Thymus (tissue), 11 donors: ENCODE measurements around the gene GIMAP8. TPM values are rescaled to one million over a fixed set of nuclear protein-coding genes. Genes with fewer than 3 reads are reported as not detected.
A peak's percentile ranks its signal among the peaks of the same experiment; 100 is the strongest.
"Not testable (repeated sequence)": the region's sequence is repeated elsewhere in the genome, so short reads cannot be mapped to it uniquely, and the experiment has no call there.

Experiments used
- DNase-seq, 9 donors: peaks; one replicate each; pipeline ENCODE4 v3.0.0-alpha.2; 2013; ENCODE audit warnings: low spot score in 9 of 9, low read depth in 6 of 9, missing footprints in 1 of 9
- H3K27ac ChIP-seq, 2 donors: one replicate each; pipeline ENCODE4 v1.5.1; 2013; ENCODE audit warnings: control low read depth in 1 of 2, low read depth in 1 of 2, low read length in 1 of 2, mild to moderate bottlenecking in 1 of 2, moderate library complexity in 1 of 2
- H3K27me3 ChIP-seq, 2 donors: one replicate each; pipeline ENCODE4 v1.5.1; 2013; ENCODE audit warnings: low read length in 1 of 2; ENCODE audit not compliant: control insufficient read depth in 2 of 2, insufficient read depth in 1 of 2
- H3K36me3 ChIP-seq, 2 donors: one replicate each; pipeline ENCODE4 v1.5.1; 2013; ENCODE audit warnings: low read length in 1 of 2, mild to moderate bottlenecking in 1 of 2, moderate library complexity in 1 of 2; ENCODE audit not compliant: control insufficient read depth in 2 of 2, insufficient read depth in 2 of 2
- H3K4me1 ChIP-seq, 2 donors: one replicate each; pipeline ENCODE4 v1.5.1; 2013; ENCODE audit warnings: low read length in 2 of 2; ENCODE audit not compliant: control insufficient read depth in 2 of 2, insufficient read depth in 2 of 2
- H3K4me3 ChIP-seq, 2 donors: one replicate each; pipeline ENCODE4 v1.5.1; 2013; ENCODE audit warnings: low read length in 2 of 2, control low read depth in 1 of 2, mild to moderate bottlenecking in 1 of 2
- H3K9me3 ChIP-seq, 2 donors: one replicate each; pipeline ENCODE4 v1.5.1; 2013; ENCODE audit warnings: low read length in 1 of 2, mild to moderate bottlenecking in 1 of 2; ENCODE audit not compliant: control insufficient read depth in 2 of 2, insufficient read depth in 1 of 2
- WGBS: extraction: QIAGEN DNeasy Blood & Tissue Kit; methylation state at CpG from one replicate; pipeline ENCODE4 v1.1.7; 2013; 5-methylcytosine and 5-hydroxymethylcytosine counted together
- polyA plus RNA-seq: library from polyadenylated mRNA; stranded (reverse); fragments of 200-250 nt; gene quantifications from one replicate; pipeline ENCODE4 v1.2.3, GENCODE V29; 2013
- total RNA-seq: library from RNA; stranded (reverse); fragments of 120-200 nt; gene quantifications from one replicate; pipeline ENCODE4 v1.2.4, GENCODE V29; 2013
- donor health status: healthy.

Gene GIMAP8
- total and polyA plus RNA-seq, 2 donors: 6.1 to 7.9 TPM

- Histone ChIP-seq H3K36me3 (no peaks in the 10 kb centered on the region), H3K9me3 (peaks cover 0 to 2% of the 10 kb centered on the region in 2 donors), H3K27ac (peak overlapping the region; percentile 52 to 82), H3K4me1 (peaks cover 0 to 51% of the 10 kb centered on the region in 2 donors), H3K4me3 (peak overlapping the region; percentile 44 to 51), H3K27me3 (peaks cover 0 to 9% of the 10 kb centered on the region in 2 donors)
- WGBS: 17% methylated on average over 8 of the region's 8 CpGs
- peak in 1 of 9 donors; percentile 44 for DNase-seq
These were observed 1.5 kb downstream of the GIMAP8 start for GRCh38 chr7:150451833-150452461.

DNA sequence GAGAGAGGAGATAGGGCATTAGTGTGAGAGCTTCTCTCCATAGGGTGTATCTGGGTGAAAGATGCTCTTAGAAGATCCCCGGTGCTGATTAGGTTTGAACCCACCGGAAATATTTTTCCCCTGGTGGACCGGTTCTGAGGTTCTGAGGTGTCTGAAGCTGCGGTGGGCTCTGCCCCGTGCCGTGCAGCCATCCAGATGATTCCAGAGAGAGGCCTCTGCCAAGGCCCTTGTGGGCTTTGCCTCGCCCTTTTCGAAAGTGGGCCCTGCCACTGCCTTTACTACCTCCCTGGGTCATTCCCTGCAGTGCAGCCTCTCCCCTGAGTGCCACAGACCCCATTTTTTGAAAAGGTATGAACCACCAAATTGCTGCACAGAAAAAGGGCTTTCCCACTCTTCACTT lies 2.8 kb downstream of the GIMAP8 start:
- peaks cover 0 to 4% of the 10 kb centered on the region in 2 donors for H3K9me3 ChIP-seq
- no peak overlapping the region for H3K27ac ChIP-seq
- H3K4me3 ChIP-seq: peak overlapping the region in 1 of 2 donors; percentile 9
- H3K36me3 ChIP-seq: no peaks in the 10 kb centered on the region
- WGBS: 89% methylated on average over 8 of the region's 8 CpGs
- H3K27me3 ChIP-seq: peaks cover 0 to 9% of the 10 kb centered on the region in 2 donors
- H3K4me1 ChIP-seq: peaks cover 0 to 49% of the 10 kb centered on the region in 2 donors
- no peak for DNase-seq

DNA sequence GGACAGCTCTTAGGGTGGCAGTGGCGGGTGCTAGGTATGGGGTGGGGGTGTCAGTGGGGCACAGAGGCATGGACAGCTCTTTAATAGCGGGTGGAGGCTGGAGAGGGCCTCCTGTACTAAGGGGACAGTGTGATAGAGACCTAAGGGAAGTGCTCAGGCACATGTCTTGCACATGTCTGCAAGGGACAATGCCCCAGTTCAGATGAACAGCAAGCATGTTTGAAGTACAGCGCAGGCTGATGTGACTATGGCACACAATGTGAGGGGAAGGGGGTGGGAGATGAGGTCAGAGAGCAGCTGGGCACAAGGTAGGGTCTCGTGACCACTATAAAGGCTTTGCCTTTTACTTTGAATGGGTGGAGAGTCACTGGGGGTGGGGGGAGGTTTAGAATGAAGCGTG lies 3.5 kb downstream of the GIMAP8 start:
- Histone ChIP-seq H3K27me3 (peaks cover 0 to 9% of the 10 kb centered on the region in 2 donors), H3K4me1 (peaks cover 0 to 43% of the 10 kb centered on the region in 2 donors), H3K36me3 (no peaks in the 10 kb centered on the region), H3K9me3 (peaks cover 0 to 4% of the 10 kb centered on the region in 2 donors), H3K27ac (no peak overlapping the region), H3K4me3 (no peak overlapping the region)
- WGBS: 92% methylated on average over 5 of the region's 5 CpGs
- no peak for DNase-seq

DNA sequence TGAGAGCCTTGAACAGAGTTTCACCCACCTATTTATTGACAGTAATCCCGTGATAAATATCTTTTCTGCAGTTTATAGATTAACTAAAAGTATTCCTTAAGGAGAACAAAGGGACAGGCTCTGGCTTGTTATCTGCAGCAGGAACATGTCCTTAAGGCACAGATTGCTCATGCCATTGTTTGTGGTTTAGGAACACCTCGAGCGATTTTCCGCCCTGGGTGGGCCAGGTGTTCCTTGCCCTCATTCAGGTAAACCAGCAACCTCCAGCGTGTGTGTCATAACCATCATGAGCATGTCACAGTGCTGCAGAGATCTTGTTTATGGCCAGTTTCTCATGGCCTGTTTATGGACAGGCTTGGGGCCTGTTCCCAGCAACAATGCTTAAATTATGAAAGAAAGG lies 6.6 kb downstream of the GIMAP8 start:
- H3K36me3 ChIP-seq, H3K9me3 ChIP-seq, H3K27me3 ChIP-seq, H3K4me3 ChIP-seq, H3K27ac ChIP-seq, DNase-seq: not testable (repeated sequence)
- peaks cover 0 to 12% of the 10 kb centered on the region in 2 donors for H3K4me1 ChIP-seq
- 95% methylated on average over 5 of the region's 5 CpGs for WGBS

- no peak overlapping the region for H3K4me3 ChIP-seq
- 100% methylated on average over 1 of the region's 1 CpG for WGBS
- no peaks in the 10 kb centered on the region for H3K36me3 ChIP-seq
- peaks cover 0 to 4% of the 10 kb centered on the region in 2 donors for H3K9me3 ChIP-seq
- no peak overlapping the region for H3K27ac ChIP-seq
- peaks cover 0 to 8% of the 10 kb centered on the region in 2 donors for H3K4me1 ChIP-seq
- no peaks in the 10 kb centered on the region for H3K27me3 ChIP-seq
- no peak for DNase-seq
These were observed 7.8 kb downstream of the GIMAP8 start for GRCh38 chr7:150458235-150458634.

GRCh38 chr7:150458756-150459155 lies 8.3 kb downstream of the GIMAP8 start:
- no peak overlapping the region for H3K27ac ChIP-seq
- no peaks in the 10 kb centered on the region for H3K36me3 ChIP-seq
- H3K27me3 ChIP-seq: no peaks in the 10 kb centered on the region
- H3K4me3 ChIP-seq: no peak overlapping the region
- peaks cover 0 to 4% of the 10 kb centered on the region in 2 donors for H3K4me1 ChIP-seq
- no peak for DNase-seq
- 99% methylated on average over 1 of the region's 1 CpG for WGBS
- H3K9me3 ChIP-seq: peaks cover 0 to 4% of the 10 kb centered on the region in 2 donors

GRCh38 chr7:150461520-150461919 lies 11.1 kb downstream of the GIMAP8 start:
- H3K4me3 ChIP-seq: no peak overlapping the region
- H3K9me3 ChIP-seq: peaks cover 0 to 4% of the 10 kb centered on the region in 2 donors
- H3K36me3 ChIP-seq: peaks cover 0 to 2% of the 10 kb centered on the region in 2 donors
- peaks cover 0 to 2% of the 10 kb centered on the region in 2 donors for H3K4me1 ChIP-seq
- no peak for DNase-seq
- WGBS: 99% methylated on average over 1 of the region's 1 CpG
- H3K27ac ChIP-seq: no peak overlapping the region
- no peaks in the 10 kb centered on the region for H3K27me3 ChIP-seq

DNA sequence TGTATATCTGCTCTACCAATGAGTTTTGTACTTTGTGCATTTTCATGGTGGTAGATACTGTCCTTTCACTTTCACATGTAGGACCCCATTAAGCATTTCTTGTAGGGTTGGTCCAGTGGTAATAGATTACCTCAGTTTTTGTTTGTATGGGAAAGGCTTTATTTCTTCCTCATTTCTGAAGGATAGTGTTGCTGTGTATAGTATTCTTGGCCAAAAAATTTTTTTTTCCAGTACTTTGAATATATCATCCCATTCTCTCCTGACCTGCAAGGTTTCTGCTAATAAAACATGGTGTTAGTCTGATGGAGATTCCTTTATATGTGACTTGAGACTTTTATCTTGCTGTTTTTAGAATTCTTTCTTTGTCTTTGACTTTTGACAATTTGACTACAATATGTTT lies 12.0 kb downstream of the GIMAP8 start:
- peaks cover 0 to 4% of the 10 kb centered on the region in 2 donors for H3K4me1 ChIP-seq
- no peak for DNase-seq
- no peaks in the 10 kb centered on the region for H3K9me3 ChIP-seq
- H3K27me3 ChIP-seq: no peaks in the 10 kb centered on the region
- H3K4me3 ChIP-seq: no peak overlapping the region
- H3K27ac ChIP-seq: no peak overlapping the region
- H3K36me3 ChIP-seq: peaks cover 0 to 6% of the 10 kb centered on the region in 2 donors

- Histone ChIP-seq H3K9me3 (no peaks in the 10 kb centered on the region), H3K4me3 (no peak overlapping the region), H3K27me3 (no peaks in the 10 kb centered on the region), H3K36me3 (peaks cover 0 to 6% of the 10 kb centered on the region in 2 donors), H3K4me1 (peaks cover 0 to 4% of the 10 kb centered on the region in 2 donors), H3K27ac (no peak overlapping the region)
- DNase-seq: no peak
- 97% methylated on average over 1 of the region's 1 CpG for WGBS
These were observed 13.0 kb downstream of the GIMAP8 start for GRCh38 chr7:150463461-150463860.
